ENCODE measurements around the gene SOHLH1. TPM values are rescaled to one million over a fixed set of nuclear protein-coding genes. Genes with fewer than 3 reads are reported as not detected.

Gene SOHLH1
- total and polyA plus RNA-seq, 8 donors = 0.31 TPM; not detected in 7

DNA sequence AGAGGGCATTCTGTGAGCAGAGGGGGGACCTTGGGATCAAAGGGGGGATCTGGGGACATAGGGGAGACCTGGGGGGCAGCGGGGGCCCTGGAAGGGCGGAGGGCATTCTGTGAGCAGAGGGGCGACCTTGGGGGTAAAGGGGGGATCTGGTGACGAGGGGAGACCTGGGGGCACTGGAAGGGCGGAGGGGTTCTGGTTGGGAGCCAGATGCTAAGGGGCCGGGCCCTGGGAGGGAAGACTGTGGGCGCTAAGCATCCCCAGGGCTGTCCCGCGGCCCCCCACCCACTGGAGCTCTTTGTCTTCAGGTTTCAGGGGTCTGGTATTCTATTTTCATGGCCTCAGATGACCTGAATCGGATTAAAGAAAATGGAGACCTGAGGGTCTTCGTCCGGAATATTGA is 35.4 kb downstream of the SOHLH1 start:
- H3K36me3 ChIP-seq = no peaks in the 10 kb centered on the region
- H3K4me3 ChIP-seq = no peak overlapping the region
- no peak for FAIRE-seq
- DNase-seq = peak in 1 of 6 donors; percentile 14
- H3K9me3 ChIP-seq = no peaks in the 10 kb centered on the region
- WGBS, 2 donors = 65 to 67% methylated on average over 12 of the region's 12 CpGs
- no peak overlapping the region for H3K27ac ChIP-seq
- no peaks in the 10 kb centered on the region for H3K4me1 ChIP-seq
- H3K27me3 ChIP-seq = no peaks in the 10 kb centered on the region
- TF ChIP-seq, protein P1, sequence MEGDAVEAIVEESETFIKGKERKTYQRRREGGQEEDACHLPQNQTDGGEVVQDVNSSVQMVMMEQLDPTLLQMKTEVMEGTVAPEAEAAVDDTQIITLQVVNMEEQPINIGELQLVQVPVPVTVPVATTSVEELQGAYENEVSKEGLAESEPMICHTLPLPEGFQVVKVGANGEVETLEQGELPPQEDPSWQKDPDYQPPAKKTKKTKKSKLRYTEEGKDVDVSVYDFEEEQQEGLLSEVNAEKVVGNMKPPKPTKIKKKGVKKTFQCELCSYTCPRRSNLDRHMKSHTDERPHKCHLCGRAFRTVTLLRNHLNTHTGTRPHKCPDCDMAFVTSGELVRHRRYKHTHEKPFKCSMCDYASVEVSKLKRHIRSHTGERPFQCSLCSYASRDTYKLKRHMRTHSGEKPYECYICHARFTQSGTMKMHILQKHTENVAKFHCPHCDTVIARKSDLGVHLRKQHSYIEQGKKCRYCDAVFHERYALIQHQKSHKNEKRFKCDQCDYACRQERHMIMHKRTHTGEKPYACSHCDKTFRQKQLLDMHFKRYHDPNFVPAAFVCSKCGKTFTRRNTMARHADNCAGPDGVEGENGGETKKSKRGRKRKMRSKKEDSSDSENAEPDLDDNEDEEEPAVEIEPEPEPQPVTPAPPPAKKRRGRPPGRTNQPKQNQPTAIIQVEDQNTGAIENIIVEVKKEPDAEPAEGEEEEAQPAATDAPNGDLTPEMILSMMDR (IDR thresholded peaks at IDR 0.05) = no peak
- ATAC-seq = no peak
- intact Hi-C loops (cut with DNase I) = no loop called here

DNA sequence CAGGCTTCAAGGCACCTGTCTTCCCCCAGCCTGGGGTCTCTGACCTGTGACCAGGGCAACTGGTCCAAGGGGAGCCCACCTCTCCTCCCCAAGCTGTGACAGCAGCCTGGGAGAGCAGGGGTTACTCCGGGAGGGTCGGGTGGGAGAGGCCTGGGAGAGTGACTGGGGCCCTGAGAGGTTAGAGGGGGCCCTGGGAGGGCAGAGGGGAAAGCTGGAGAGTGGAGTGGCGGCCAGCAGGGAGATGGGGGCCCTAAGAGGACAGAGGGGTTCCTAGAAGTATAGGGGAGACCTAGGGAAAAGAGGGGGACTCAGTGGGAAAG is 35.9 kb downstream of the SOHLH1 start:
- ATAC-seq (no peak), FAIRE-seq (no peak), DNase-seq (no peak)
- Histone ChIP-seq H3K27ac (no peak overlapping the region), H3K4me1 (no peaks in the 10 kb centered on the region), H3K9me3 (no peaks in the 10 kb centered on the region), H3K36me3 (no peaks in the 10 kb centered on the region), H3K27me3 (no peaks in the 10 kb centered on the region), H3K4me3 (no peak overlapping the region)
- intact Hi-C loops (cut with DNase I) = no loop called here
- 37% methylated on average over 3 of the region's 3 CpGs for WGBS, 2 donors
- TF ChIP-seq, protein P1 (IDR thresholded peaks at IDR 0.05) = no peak

DNA sequence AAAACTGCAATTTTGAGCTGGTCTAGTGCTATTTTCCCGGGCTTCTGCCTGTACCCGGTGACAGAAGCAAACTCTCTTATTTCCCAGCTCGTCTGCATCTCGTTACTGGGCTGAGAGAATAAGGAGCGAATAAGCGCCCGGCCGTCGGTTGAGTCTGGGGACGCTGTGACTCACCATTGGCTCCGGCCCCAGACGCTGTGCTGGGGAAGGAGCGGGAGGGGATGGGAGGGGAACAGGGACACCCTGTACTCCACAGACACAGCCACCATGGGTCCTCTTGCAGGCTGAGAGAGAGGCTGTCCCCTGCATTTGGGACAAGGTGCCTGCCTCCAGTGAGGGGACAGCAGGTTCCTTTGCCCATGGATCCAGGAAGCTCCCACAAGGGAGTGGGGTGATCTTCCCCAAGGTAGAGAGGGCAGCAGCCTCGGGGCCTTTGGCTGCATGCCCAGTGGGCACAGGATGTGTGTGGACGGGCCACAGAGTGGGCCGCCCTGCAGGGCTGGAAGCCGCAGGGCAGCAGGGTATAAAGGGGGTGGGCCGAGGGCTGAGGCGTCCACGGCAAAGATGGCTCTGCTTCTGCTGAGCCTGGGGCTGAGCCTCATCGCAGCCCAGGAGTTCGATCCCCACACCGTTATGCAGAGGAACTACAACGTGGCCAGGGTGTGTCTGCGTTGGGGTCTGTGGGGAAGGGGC is 36.4 kb downstream of the SOHLH1 start, which contains the start of gene LCN9:
LCN9 (plus strand) TSS at position 552 of the 693 bp plus-strand sequence; CDS start at position 565, 13 bp downstream.
- Histone ChIP-seq H3K4me3 (no peak within 1 kb of the TSS), H3K4me1 (no peaks in the 10 kb centered on the region), H3K27me3 (no peaks in the 10 kb centered on the region), H3K36me3 (no peaks in the 10 kb centered on the region), H3K9me3 (no peaks in the 10 kb centered on the region), H3K27ac (no peak within 1 kb of the TSS)
- no peak for FAIRE-seq
- ATAC-seq = no peak
- WGBS, 2 donors = 42 to 48% methylated on average over 24 to 25 of the region's 25 CpGs
- intact Hi-C loops (cut with DNase I) = no loop called here
- DNase-seq = no peak
- TF ChIP-seq, protein P1 (IDR thresholded peaks at IDR 0.05) = no peak

DNA sequence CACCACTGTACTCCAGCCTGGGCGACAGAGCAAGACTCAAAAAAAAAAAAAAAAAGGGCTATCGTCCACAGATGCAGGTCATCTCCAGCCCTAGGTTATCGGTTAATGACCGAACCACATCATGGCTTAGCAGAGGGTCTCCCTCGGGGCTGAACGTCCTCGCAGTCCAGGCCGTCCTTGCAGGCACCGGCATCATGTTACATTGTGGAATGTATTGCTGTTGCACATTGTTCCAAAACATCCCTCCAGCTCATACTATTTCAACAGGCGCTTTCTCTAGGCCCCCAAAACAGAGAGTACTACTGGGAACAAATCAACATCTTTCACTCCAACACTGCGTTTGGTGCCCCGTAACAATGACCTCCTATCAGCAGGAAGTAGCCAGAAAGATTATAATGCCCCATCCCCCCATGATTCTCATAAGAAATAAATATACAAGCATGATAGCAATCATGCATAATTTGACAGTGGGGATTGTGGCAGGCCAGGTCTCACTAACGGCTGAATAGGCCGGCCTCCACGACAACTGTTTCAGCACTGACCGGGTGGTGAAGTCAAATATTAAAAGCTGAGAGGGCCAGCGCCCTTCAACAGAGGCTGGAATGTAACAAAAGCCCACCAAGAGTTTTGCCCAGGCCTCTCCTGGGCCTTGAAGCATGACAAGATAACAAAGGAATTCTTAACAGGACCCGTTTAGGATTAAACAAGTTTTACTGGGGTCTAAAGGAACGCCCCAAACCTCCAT is 37.3 kb downstream of the SOHLH1 start:
- FAIRE-seq (no peak), ATAC-seq (no peak), DNase-seq (no peak)
- no peaks in the 10 kb centered on the region for H3K36me3 ChIP-seq
- 44 to 51% methylated on average over 18 to 19 of the region's 19 CpGs for WGBS, 2 donors
- intact Hi-C loops (cut with DNase I) = no loop called here
- TF ChIP-seq, protein P1 (IDR thresholded peaks at IDR 0.05) = no peak
- no peak overlapping the region for H3K4me3 ChIP-seq
- H3K27ac ChIP-seq = no peak overlapping the region
- no peaks in the 10 kb centered on the region for H3K27me3 ChIP-seq
- no peaks in the 10 kb centered on the region for H3K9me3 ChIP-seq
- no peaks in the 10 kb centered on the region for H3K4me1 ChIP-seq

DNA sequence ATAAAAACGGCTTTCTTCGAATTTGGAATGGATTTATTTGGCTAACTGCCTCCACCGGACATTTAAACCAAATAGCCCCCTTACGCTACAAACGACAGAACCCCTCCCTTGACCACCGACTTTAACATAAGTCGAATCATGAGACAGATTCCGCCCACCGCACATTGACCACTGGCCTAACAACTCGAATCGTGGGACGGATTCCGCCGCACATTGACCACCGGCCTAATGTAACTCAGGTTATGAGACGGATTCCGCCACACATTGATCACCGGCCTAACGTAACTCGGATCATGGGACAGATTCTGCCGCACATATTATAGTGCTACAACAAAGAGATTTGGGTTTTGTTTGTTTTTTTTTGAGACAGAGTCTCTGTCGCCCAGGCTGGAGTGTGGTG is 38.9 kb downstream of the SOHLH1 start:
- no peaks in the 10 kb centered on the region for H3K4me1 ChIP-seq
- TF ChIP-seq, protein P1 (IDR thresholded peaks at IDR 0.05) = no peak
- WGBS, 2 donors = 84 to 86% methylated on average over 22 of the region's 22 CpGs
- DNase-seq = no peak
- H3K27ac ChIP-seq = no peak overlapping the region
- FAIRE-seq = no peak
- H3K9me3 ChIP-seq = no peaks in the 10 kb centered on the region
- no peak overlapping the region for H3K4me3 ChIP-seq
- no peak for ATAC-seq
- no peaks in the 10 kb centered on the region for H3K36me3 ChIP-seq
- intact Hi-C loops (cut with DNase I) = no loop called here
- no peaks in the 10 kb centered on the region for H3K27me3 ChIP-seq

Measured in pancreas (tissue), 10 donors.